Activated CD4-positive, CD25-positive, alpha-beta regulatory T cell (primary cell): ENCODE data around the gene ELAVL1.
"Not testable (repeated sequence)": the region's sequence is repeated elsewhere in the genome, so short reads cannot be mapped to it uniquely, and the experiment has no call there.

Source experiments
- DNase-seq, 4 experiments: peaks; one replicate each; lab custom pipeline; 2025; lab: John Stamatoyannopoulos, UW

ELAVL1 gene

DNA sequence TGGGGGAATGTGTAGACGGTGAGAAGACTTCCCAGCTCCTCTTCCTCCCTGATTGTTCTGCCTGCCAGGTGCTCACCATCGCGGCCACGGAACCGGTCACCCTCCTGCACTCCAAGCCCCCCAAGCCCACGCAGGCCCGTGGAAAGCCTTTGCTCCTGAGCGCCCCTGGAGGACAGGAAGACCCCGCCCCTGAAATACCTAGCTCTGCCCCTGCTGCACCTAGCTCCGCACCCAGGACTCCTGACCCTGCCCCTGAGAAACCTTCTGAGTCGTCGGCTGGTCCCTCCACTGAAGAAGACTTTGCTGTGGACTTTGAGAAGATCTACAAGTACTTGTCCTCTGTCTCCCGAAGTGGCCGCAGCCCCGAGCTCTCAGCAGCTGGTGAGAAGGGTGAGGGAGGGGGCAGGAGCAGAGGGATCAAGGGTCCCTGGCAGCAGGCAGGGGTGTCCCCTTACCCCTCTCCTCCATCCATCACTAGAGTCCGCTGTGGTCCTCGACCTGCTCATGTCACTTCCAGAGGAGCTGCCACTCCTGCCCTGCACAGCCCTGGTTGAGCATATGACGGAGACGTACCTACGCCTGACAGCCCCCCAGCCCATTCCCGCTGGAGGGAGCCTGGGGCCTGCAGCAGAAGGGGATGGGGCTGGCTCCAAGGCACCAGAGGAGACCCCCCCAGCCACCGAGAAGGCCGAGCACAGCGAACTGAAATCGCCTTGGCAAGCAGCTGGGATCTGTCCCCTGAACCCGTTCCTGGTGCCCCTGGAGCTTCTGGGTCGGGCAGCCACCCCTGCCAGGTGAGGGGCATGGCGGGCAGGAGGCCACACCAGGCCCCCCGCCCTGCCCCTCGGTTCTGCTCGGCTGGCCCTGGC is 83.2 kb downstream of the ELAVL1 start:
- no peak for DNase-seq

DNA sequence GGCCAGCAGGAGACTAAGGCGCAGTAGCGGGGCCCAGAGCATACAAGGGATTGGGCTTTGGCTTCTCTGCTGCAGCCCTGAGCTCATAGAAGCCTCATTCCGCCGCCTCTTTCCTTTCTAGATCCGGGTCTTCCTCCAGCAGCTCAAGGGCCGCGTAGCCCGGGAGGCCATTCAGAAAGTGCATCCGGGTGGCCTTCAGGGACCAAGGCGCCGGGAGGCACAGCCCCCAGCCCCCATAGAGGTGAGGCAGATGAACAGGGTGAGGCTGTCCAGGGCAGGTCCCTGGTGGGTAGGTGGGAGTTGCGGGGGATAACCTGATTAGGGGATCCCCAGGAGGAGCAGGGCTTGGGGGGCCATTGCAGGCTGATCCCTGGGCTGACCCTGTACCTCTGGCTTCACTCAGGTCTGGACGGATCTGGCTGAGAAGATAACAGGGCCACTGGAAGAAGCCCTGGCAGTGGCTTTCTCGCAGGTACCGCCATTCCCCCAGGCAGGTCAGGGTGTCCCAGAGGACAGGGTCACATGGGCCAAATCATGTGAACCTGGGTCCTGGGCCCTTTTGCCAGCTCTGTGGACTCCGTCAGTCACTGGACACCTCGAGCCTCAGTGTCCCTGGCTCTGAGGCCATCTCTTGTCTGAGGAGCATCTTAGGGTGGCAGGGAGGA is 84.0 kb downstream of the ELAVL1 start:
- no peak for DNase-seq

DNA sequence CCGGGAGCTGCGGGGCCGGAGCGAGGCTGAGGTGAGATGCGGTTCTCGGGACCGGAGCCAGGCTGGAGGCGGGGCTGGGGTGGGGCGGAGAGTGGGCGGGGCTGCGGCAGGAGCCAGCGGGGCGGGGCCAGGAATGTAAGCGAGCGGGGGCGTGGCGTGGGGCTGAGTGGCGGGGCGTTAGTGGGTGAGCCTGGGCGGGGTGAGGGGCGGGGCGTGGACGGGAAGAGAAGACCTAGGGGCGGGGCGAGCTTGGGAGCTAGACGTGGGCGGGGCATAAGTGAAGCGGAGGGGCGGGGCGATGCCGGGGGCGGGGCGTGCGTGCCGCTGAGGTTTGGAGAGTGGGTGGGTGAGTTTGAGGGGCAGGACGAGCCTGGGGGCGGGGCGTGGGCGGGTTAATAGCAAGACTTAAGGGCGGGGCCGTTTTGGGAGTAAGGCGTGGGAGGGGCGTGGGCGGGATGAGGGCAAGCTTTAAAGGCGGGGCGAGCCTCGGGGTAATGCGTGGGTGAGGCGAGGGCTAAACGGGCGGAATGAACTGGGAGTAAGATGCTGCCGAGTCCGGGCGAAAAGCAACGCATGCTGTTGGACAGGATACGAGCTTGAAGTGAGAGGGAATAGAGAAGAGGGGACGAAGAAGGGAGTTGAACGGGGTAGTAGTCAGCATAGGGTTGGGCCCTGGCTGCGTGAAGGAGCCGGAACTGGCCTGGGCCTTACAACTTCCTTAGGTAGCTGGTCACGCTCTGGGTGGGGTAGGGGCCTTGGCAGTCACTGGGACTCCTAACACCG is 84.7 kb downstream of the ELAVL1 start:
- peak; percentile 99 to 100 (median 100) for DNase-seq

DNA sequence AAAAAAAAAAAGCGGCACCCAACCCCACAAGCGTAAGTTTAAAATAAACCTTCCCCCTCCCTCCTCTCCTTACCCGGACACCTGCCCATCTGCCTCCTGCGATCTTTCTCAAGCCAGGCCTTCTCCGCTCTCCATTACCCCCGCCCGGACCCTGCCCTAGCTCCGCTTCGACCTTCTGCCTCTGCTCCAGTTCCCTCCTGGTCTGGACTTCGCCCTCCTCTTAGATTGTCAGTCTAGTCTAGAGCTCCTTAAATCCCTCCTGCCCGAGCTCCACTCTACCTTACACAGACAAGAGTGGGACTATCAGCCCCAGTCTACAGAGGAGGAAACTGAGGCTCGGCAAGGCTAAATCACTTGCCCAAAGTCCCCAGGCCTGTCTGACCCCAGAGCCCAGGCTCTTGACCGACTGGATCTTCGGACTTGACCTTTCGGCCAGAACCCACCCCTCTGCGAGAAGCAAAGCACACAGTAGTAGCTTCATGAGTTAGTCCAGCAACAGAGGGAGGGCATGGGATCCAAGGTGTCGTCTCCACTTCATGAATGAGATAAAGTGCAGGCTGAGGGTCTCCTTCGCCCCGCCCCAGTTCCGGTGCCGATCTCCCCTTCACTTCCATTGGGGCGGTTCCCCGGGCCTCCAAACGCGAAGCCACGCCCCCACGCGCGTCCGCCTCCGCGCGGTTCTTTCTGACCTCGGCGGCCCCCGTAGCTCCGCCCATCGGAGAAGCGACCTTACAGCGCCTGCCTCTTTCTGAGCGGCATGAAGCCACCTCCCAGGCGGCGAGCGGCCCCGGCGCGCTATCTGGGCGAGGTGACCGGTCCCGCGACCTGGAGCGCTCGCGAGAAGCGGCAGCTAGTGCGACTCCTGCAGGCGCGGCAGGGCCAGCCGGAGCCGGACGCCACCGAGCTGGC is 85.6 kb downstream of the ELAVL1 start, which contains the start of gene SNAPC2:
TSS of gene SNAPC2 (plus strand) at position 729 of the 909 bp plus-strand sequence. CDS start at position 758, 29 bp downstream.
- peak; percentile 91 to 95 (median 92) for DNase-seq

DNA sequence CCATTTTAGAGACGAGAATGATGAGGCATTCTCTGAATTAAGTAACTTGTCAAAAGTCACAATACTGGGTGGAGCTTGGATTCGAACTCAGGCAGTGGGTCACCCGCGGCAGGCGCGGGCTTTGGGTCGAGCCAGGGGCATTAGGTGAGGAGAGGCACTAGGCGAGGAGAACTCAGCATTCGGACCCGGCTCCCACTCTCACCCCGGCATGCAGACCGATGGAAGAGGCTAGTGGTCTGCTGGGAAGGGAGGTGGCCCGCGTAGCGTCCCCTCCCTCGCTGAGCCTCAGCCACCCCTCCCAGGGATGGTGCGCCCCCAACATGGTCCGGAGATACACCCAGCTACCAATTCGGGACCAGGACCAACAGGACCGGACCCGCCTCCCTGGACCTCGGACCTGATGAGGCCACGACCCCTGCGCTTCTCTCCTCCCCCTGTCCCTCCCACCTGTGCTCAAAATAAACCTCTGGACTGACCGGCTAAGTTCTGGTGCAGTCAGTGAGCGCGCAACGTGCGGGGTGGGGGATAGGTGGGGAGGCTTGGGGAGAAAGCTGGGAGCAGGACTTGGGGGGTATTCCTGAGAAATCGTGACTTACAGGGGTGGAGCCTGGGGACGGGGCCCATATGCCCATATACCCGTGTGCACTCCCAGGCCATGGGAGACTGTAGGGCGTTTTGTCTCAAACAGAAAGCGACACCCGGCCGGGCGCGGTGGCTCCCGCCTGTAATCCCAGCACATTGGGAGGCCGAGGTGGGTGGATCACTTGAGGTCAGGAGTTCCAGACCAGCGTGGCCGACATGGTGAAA is 86.6 kb downstream of the ELAVL1 start:
- no peak for DNase-seq

DNA sequence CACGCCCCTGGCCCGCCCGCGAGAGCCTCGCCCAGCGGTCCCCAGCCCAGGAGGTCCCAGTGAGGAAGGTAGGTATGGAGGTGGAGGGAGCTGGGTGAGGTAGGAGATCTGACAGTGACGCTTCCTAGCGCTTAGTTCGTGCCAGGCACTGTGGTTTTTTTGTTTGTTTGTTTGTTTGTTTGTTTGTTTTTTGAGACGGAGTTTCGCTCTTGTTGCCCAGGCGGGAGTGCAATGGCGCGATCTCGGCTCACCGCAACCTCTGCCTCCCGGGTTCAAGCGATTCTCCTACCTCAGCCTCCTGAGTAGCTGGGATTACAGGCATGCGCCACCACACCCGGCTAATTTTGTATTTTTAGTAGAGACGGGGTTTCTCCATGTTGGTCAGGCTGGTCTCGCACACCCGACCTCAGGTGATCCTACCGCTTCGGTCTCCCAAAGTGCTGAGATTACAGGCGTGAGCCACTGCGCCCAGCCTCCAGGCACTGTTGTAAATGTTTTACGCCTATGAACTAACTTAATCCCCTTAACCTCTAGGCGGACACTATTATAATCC is 87.3 kb downstream of the ELAVL1 start:
- DNase-seq = not testable (repeated sequence)

DNA sequence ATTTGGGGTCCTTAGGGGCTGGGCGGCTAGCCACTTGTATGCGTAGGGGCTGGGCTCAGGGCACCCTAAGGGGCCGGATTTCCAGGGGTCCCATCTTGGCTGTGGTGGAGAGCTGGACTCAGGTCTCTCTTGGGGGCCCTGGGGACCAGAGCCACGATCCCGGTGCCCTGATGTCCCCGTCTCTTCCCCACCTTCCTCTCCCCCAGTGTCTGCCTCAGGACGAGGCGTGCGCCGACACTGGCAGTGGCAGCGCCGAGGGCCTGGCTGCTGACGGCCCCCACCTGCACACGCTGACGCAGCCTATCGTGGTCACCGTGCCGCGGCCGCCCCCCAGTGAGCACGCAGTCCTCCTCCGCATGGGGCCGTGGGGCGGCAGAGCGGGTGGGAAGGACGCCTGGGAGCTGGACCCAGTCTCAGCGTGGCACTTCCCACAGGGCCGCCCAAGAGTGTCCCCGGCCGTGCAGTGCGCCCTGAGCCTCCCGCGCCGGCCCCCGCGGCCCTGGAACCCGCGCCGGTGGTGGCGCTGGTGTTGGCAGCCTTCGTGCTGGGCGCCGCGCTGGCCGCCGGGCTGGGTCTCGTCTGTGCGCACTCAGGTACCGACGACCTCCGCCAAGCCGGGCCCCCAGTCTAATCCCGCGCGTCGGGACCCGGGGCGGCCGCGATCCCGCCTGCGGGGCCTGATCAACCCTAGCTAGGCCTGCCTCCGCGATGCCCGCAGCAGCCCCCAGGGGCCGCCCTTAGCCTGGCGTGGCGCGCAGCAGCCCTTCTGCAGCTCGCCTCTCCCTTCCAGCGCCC is 88.0 kb downstream of the ELAVL1 start:
- DNase-seq = peak in 3 of 4 experiments; percentile 19 to 36 (median 33)

DNA sequence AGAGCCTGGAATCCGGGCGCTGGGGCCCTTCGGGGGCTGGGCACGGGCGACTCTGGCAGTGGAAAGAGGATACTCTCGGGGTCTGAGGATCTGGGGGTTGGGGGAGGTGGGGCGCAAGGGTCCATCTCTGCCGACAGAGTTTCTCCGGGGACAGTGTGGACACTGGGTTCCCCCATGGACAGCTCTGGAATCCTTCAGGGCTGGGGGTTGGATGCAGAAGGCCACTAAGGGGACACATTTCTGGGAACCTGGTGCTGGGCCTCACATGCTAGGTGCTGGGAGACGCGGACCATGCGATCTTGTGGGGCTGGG is 88.5 kb downstream of the ELAVL1 start:
- no peak for DNase-seq

DNA sequence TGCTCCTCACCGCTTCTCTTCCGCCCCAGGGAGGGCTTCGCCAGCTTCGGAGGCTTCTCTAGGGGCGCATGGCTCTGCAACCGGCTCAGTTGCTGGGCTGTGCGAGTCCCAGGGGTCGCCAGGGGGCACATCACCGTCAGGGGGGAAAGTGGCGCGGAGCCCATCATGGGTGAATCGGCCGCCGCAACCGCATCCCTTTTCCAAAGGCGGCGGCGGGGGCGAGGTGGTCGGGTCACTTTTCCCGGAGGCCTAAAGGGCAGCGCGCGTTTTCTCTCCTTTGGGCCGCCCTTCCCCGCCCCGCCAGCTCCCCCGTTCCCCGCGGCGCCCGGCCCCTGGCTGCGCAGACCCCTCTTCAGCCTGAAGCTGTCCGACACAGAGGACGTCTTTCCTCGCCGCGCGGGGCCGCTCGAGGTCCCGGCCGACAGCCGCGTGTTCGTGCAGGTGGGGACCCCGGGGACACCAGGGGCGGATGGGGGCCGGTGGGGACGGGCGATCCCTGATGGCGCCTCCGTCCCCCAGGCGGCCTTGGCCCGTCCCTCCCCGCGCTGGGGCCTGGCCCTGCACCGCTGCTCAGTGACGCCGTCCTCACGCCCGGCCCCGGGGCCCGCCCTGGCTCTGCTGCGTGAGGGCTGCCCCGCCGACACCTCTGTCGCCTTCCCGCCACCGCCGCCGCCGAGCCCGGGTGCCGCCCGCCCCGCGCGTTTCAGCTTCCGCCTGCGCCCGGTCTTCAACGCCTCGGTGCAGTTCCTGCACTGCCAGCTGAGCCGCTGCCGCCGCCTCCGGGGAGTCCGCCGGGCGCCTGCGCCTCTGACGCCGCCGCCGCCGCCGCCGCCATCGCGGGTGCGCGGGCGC is 89.1 kb downstream of the ELAVL1 start:
- peak in 2 of 4 experiments; percentile 29 to 36 for DNase-seq

DNA sequence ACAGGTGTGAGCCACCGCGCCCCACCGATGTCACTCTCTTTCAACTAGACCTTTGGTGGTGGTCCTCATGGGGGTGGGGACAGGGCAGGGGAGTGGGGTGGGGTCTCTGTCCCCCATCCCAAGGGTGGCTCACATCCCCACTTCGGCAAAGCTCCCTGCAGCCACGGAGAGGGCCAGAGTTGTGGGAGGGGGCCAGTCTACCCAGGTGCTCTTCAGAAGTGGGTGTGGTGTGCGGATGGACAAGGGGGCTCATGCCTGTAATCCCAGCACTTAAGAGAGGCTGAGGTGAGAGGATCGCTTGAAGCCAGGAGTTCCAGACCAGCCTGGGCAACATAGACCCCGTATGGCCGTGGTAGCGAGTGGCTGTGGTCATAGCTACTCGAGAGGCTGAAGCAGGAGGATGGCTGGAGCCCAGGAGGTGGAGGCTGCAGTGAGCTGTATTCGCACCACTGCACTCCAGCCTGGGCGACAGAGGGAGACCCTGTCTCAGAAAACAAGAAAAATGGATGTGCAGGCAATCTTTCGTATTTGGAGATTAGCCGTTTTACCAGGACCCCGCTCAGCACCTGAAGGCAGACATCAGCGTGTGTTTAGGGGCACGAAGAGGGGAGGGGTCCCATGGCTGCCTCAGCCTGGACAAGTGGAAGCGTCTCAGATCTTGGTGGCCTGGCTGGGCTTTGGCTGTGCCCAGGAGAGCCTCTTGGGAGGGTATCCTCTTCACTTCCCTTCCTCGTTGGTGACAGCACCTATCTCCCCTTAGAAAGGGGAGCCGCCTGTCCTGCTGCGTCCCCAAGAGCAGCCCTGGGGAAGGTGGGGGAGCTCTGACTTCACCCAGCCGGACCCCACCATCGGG is 90.0 kb downstream of the ELAVL1 start:
- DNase-seq = no peak

DNA sequence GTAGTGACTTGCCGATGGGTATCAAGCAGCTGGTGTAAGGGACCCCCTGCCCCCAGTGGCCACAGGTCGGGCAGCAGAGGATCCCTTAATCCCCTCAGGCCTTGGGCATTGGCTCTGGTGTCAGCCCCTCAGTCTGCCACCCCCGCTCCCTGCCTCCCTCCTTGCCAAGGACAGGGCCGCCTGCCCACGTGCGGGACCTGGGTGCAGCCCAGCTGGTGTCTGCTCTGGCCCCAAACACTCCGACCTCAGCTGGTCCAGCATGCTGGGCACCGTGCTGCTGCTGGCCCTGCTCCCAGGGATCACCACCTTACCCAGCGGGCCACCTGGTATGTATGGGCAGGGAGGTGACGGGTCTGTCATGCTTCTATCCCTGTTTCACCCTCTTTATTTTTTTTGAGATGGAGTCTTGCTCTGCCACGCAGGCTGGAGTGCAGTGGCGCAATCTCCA is 90.8 kb downstream of the ELAVL1 start, which contains the start of gene TGFBR3L:
TSS of gene TGFBR3L (plus strand) at position 233 of the 448 bp plus-strand sequence.
- DNase-seq = no peak

DNA sequence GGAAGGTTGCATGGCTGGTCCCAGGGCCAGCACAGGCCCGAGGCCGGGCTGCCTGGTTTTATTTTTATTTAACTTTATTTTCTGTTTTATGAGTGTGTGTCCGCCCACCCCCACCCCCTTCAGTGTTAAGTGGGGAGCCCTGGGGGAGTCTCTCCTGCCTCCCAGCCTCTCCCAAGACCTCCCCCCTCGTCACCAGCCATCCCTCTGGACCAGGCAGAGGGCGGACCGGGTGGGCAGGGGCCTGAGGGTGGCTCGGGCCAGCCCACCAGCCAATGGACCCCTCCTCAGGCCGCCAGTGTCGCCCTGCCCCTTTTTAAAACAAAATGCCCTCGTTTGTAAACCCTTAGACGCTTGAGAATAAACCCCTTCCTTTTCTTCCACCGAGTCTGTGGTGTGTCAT is 91.3 kb downstream of the ELAVL1 start:
- no peak for DNase-seq

DNA sequence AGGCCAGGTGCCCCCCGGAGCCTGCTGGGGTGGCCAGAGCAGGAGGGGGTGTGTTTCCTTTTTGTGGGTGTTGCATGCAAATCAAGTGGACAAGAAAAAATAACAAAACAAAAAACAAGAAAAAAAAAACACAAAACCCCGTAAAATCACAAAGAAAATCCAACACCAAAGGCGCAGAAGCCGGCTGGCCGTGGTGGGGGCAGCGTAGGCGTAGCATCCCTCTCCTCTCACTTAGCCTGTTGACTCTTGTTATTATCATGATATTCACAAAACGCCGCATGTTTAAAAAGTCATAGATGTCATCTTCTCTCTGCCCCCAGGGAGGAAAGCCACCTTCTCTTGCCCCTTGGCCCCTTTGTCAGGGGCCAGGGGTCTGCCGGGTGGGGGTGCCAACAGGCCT is 91.8 kb downstream of the ELAVL1 start:
- DNase-seq = no peak

DNA sequence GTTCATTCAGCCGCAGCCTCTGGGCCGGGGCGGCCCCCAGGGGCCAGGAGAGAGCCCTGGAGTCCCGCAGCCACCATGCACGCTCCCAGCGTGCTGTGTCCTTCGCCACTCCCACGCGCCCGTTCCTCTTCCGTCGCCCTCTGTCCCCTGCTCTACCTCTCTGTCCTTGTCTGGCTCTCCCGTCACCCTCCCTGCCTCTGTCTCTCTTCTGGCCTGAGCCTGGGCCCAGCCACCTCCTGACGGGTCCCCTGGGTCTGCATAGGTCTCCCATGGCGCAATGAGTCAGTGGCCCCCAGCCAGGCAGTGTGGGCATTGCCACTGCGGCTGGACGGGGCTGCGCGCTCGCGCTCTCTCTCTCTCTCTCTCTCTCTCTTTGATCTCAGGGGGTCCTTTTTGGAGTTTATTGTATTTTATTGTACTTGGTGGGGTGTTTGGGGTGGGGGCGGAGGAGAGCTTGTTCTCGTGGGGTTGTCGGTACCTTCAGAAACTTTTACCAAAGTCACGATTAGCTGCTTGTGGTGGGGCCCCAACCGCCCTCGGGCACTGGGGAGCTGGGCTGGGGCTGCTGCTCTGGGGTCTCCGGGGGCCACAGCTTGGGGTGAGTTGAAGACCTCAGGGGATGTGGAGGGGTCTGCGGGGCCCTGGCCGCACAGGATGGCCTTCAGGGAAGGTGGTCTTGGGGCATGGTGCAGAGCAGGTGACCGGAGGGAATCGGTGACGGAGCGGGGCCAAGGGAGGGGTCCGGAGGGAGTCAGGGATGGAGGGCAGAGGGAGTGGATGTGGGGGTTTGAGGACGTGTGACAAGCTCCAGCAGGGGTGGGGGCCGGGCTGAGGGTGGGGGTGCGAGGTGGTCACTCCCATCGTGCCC is 92.5 kb downstream of the ELAVL1 start:
- no peak for DNase-seq

DNA sequence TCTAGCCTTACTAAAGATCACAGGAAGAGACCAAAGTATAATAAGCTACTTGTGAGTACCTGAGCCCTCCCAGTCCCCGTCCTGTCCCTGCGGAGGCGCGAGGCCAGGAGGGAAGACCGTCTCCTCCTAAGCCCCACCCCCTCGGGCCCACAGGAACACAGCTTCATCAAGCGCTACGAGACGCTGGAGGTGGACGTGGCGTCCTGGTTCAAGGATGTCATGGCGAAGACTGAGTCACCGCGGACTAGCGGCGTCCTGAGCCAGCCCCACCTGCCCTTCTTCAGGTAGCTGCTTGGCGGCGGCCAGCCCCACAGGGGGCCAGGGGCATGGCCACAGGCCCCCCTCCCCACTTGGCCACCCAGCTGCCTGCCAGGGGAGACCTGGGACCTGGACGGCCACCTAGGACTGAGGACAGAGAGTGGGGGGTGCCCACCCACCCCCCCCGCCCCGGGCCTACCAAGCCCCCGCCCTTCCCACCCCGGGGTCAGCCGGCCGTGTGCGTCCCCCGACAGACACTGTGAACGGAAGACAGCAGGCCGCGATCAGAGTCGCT is 93.2 kb downstream of the ELAVL1 start:
- DNase-seq = no peak

DNA sequence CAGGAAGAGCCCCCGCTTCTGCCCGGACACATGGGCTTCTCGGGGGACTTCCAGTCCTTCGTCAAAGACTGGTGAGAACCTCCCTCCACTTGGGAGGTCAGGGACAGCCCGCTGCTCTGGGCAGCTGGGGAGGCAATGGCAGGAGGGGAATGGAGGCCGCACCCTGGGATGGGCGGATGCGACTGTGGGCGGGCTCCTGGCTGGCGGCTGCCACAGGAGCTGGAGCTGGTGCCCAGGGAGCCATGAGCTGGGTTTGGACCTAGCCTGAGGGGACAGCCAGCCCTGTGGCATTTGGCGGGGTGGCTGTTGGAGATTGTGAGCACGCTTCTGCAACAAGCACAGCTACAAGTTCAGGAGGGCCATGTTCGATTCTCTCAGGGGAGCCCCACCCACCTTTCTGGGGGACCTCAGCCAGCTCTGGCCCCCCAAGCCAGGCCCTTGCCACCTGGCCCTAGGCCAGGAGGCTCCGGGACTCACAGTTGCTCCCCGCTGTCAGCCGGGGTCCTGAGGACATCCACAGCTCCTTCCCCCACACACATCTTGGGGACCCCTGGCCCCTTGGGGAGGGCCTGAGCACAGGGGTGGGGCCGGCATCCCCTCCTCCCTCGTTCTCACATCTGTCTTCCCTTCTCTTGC is 93.8 kb downstream of the ELAVL1 start:
- no peak for DNase-seq
